Endodermal cell (in vitro differentiated cells): ENCODE results near the gene IRS1. TPM values are rescaled to one million over a fixed set of nuclear protein-coding genes. Genes with fewer than 3 reads are reported as not detected.
"Not testable (repeated sequence)": the region's sequence is repeated elsewhere in the genome, so short reads cannot be mapped to it uniquely, and the experiment has no call there.

Experiments used
- DNase-seq: peaks from one replicate; pipeline ENCODE4 v3.0.0-alpha.2; 2017
- H3K27ac ChIP-seq: 2 replicates; pipeline ENCODE4 v1.5.1; 2013; ENCODE audit warnings: mild to moderate bottlenecking, low read depth, low read length, moderate library complexity
- H3K27me3 ChIP-seq: 2 replicates; pipeline ENCODE4 v1.6.1; 2013; ENCODE audit warnings: mild to moderate bottlenecking, low read length, moderate library complexity; ENCODE audit not compliant: insufficient read depth, control insufficient read depth, poor library complexity, severe bottlenecking
- H3K36me3 ChIP-seq: 2 replicates; pipeline ENCODE4 v1.7.0; 2013; ENCODE audit warnings: mild to moderate bottlenecking, low read length, moderate library complexity; ENCODE audit not compliant: control insufficient read depth, insufficient read depth
- H3K4me1 ChIP-seq: one replicate; pipeline ENCODE4 v1.7.0; 2013; ENCODE audit warnings: low read length; ENCODE audit not compliant: control insufficient read depth, insufficient read depth
- H3K4me3 ChIP-seq: 2 replicates; pipeline ENCODE4 v1.5.1; 2013; ENCODE audit warnings: mild to moderate bottlenecking, low read length, moderate library complexity
- H3K9ac ChIP-seq: 2 replicates; pipeline ENCODE4 v1.6.1; 2013; ENCODE audit warnings: mild to moderate bottlenecking, low read length, moderate library complexity; ENCODE audit not compliant: poor library complexity, severe bottlenecking; ENCODE audit errors: extremely low read depth
- H3K9me3 ChIP-seq: 2 replicates; pipeline ENCODE4 v1.6.1; 2013; ENCODE audit warnings: mild to moderate bottlenecking, low read length, moderate library complexity; ENCODE audit not compliant: control insufficient read depth
- H3K27ac Mint-ChIP-seq: 2 replicates; pipeline ENCODE4 v1.8.0; 2020; ENCODE audit warnings: mixed read lengths
- H3K27me3 Mint-ChIP-seq: 2 replicates; pipeline ENCODE4 v1.8.0; 2021; ENCODE audit warnings: mild to moderate bottlenecking, mixed read lengths; ENCODE audit not compliant: insufficient read depth
- H3K36me3 Mint-ChIP-seq: 2 replicates; pipeline ENCODE4 v1.8.0; 2020; ENCODE audit warnings: low read depth, mixed read lengths
- H3K4me1 Mint-ChIP-seq: 2 replicates; pipeline ENCODE4 v1.8.0; 2020; ENCODE audit warnings: mixed read lengths
- H3K4me3 Mint-ChIP-seq: 2 replicates; pipeline ENCODE4 v1.8.0; 2020; ENCODE audit warnings: mild to moderate bottlenecking, moderate library complexity, mixed read lengths
- H3K9me3 Mint-ChIP-seq: 2 replicates; pipeline ENCODE4 v1.8.0; 2020; ENCODE audit warnings: mild to moderate bottlenecking, mixed read lengths
- WGBS, 2 experiments: methylation state at CpG; one replicate each; pipeline versions ENCODE4 v1.1.5 to v1.1.7; 2013; ENCODE audit warnings: missing lambda C conversion rate in 2 of 2, mixed read lengths in 1 of 2; ENCODE audit not compliant: insufficient coverage in 1 of 2, insufficient read length in 1 of 2; 5-methylcytosine and 5-hydroxymethylcytosine counted together
- total RNA-seq, 2 donors: library from RNA; stranded (reverse); fragmentation: NEBNext Ultra II Directional in 1 of 2; extraction: Animal tissue kit (Norgen Biotek cat#: 25700) in 1 of 2; gene quantifications; 2 replicates in 1 of 2; 3 replicates in 1 of 2; pipeline ENCODE4 v1.2.1, GENCODE V29; 2021
- TF ChIP-seq, protein P1 (sequence below): fragments of 200-600 bp; sonication (generic); conservative IDR thresholded peaks from 2 replicates; pipeline ENCODE4 v1.5.0; 2021; ENCODE audit warnings: antibody characterized with exemption, mild to moderate bottlenecking

IRS1 gene
- total RNA-seq, 2 donors from 2014 or later, result 16.2 to 16.6 TPM

DNA sequence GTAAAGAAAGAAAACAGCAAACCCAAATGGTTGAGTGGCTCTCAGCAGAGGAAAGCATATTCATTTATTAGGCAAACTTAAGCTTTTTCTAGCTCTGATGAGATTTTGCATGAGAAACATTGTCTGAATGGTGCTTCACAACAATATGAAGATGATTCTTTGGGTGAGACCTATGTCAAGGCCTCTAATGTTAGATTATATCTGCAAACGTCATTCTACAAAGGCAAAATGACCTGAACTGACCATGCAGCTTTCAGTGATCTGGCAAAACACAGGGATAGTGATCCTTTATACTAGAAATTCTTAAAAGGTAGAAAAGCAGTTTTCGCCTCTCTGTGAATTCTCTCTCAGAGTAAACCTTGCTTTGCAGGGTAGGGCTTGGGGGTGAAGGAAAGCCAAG lies 47.9 kb upstream of the IRS1 start:
- TF ChIP-seq, protein P1, sequence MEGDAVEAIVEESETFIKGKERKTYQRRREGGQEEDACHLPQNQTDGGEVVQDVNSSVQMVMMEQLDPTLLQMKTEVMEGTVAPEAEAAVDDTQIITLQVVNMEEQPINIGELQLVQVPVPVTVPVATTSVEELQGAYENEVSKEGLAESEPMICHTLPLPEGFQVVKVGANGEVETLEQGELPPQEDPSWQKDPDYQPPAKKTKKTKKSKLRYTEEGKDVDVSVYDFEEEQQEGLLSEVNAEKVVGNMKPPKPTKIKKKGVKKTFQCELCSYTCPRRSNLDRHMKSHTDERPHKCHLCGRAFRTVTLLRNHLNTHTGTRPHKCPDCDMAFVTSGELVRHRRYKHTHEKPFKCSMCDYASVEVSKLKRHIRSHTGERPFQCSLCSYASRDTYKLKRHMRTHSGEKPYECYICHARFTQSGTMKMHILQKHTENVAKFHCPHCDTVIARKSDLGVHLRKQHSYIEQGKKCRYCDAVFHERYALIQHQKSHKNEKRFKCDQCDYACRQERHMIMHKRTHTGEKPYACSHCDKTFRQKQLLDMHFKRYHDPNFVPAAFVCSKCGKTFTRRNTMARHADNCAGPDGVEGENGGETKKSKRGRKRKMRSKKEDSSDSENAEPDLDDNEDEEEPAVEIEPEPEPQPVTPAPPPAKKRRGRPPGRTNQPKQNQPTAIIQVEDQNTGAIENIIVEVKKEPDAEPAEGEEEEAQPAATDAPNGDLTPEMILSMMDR, result no peak
- H3K4me3 ChIP-seq, result no peak overlapping the region
- Mint-ChIP-seq H3K27me3 (no peaks in the 10 kb centered on the region), H3K4me1 (peaks cover 11% of the 10 kb centered on the region), H3K36me3 (peaks cover 12% of the 10 kb centered on the region), H3K27ac (no peak overlapping the region), H3K9me3 (peaks cover 7% of the 10 kb centered on the region), H3K4me3 (no peak overlapping the region)
- no peaks in the 10 kb centered on the region for H3K27me3 ChIP-seq
- 60 to 86% methylated on average over 1 to 2 of the region's 2 CpGs for WGBS, 2 experiments
- H3K4me1 ChIP-seq, result no peaks in the 10 kb centered on the region
- no peaks in the 10 kb centered on the region for H3K36me3 ChIP-seq
- H3K9me3 ChIP-seq, result peaks cover 5% of the 10 kb centered on the region
- no peak overlapping the region for H3K27ac ChIP-seq
- DNase-seq, result no peak
- no peak overlapping the region for H3K9ac ChIP-seq

GRCh38 chr2:226847090-226847489 lies 47.5 kb upstream of the IRS1 start:
- Histone ChIP-seq H3K36me3 (no peaks in the 10 kb centered on the region), H3K27ac (no peak overlapping the region), H3K4me1 (no peaks in the 10 kb centered on the region), H3K27me3 (no peaks in the 10 kb centered on the region), H3K9me3 (peaks cover 10% of the 10 kb centered on the region), H3K4me3 (no peak overlapping the region), H3K9ac (no peak overlapping the region)
- peaks cover 10% of the 10 kb centered on the region for H3K9me3 Mint-ChIP-seq
- H3K36me3 Mint-ChIP-seq, result peaks cover 17% of the 10 kb centered on the region
- WGBS, 2 experiments, result 80 to 89% methylated on average over 1 of the region's 1 CpG
- TF ChIP-seq, protein P1, result no peak
- H3K27me3 Mint-ChIP-seq, result no peaks in the 10 kb centered on the region
- H3K27ac Mint-ChIP-seq, result no peak overlapping the region
- no peak for DNase-seq
- no peak overlapping the region for H3K4me3 Mint-ChIP-seq
- H3K4me1 Mint-ChIP-seq, result peaks cover 11% of the 10 kb centered on the region

DNA sequence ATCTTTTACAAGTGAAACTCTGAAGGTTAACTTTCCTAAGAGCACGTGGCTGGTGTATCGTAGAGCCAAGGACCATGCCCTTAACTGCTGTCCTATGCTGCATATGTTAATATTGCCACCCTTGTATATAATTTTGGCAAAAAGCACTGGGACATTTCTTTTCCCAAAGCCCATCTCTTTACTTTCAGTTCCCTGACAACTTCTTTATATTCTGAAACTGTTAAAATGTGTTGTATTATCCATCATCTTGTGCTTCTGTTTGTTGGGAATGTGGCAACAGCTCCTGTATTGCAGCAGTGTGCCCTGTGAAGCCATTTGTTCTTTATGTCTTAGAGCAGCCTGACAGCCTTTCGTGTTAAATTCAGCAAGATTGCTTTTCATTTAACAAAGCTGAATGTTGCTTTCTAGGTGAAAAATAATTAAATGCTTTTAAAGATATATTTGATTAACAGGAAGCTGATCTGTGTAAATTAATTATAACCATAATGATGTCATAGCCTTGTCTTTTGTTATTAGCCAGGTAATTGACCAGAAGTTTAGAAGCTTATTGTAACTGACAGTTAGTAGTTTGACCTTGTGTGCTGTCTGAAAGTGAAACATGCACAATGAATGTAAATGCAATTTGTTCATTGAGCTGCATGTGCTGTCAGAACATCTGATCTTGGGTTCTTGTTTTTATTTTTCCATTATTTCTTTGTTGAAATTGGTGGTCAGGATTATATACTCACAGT lies 45.9 kb upstream of the IRS1 start:
- H3K9ac ChIP-seq, result no peak overlapping the region
- H3K9me3 ChIP-seq, result peaks cover 10% of the 10 kb centered on the region
- Mint-ChIP-seq H3K4me3 (no peak overlapping the region), H3K4me1 (peaks cover 11% of the 10 kb centered on the region), H3K27ac (no peak overlapping the region), H3K36me3 (peaks cover 24% of the 10 kb centered on the region), H3K27me3 (no peaks in the 10 kb centered on the region), H3K9me3 (peaks cover 13% of the 10 kb centered on the region)
- TF ChIP-seq, protein P1, result no peak
- 90 to 92% methylated on average over 3 of the region's 3 CpGs for WGBS, 2 experiments
- no peaks in the 10 kb centered on the region for H3K36me3 ChIP-seq
- H3K27ac ChIP-seq, result no peak overlapping the region
- H3K27me3 ChIP-seq, result no peaks in the 10 kb centered on the region
- H3K4me1 ChIP-seq, result no peaks in the 10 kb centered on the region
- DNase-seq, result no peak
- no peak overlapping the region for H3K4me3 ChIP-seq

- not testable (repeated sequence) for H3K4me3 Mint-ChIP-seq, H3K9ac ChIP-seq, H3K4me1 ChIP-seq, DNase-seq, H3K27ac ChIP-seq, H3K36me3 ChIP-seq, H3K27me3 Mint-ChIP-seq, H3K27ac Mint-ChIP-seq, H3K4me3 ChIP-seq, H3K27me3 ChIP-seq
- WGBS, 2 experiments, result 92% methylated on average over 1 of the region's 1 CpG; no CpG with 5 or more reads in 1 of the 2 experiments
- Mint-ChIP-seq H3K4me1 (peaks cover 15% of the 10 kb centered on the region), H3K9me3 (peaks cover 13% of the 10 kb centered on the region), H3K36me3 (peaks cover 30% of the 10 kb centered on the region)
- peaks cover 10% of the 10 kb centered on the region for H3K9me3 ChIP-seq
Observed at GRCh38 chr2:226843001-226843400, 43.4 kb upstream of the IRS1 start.
